Measurements from ENCODE around the gene DPCD.

The DPCD gene

DNA sequence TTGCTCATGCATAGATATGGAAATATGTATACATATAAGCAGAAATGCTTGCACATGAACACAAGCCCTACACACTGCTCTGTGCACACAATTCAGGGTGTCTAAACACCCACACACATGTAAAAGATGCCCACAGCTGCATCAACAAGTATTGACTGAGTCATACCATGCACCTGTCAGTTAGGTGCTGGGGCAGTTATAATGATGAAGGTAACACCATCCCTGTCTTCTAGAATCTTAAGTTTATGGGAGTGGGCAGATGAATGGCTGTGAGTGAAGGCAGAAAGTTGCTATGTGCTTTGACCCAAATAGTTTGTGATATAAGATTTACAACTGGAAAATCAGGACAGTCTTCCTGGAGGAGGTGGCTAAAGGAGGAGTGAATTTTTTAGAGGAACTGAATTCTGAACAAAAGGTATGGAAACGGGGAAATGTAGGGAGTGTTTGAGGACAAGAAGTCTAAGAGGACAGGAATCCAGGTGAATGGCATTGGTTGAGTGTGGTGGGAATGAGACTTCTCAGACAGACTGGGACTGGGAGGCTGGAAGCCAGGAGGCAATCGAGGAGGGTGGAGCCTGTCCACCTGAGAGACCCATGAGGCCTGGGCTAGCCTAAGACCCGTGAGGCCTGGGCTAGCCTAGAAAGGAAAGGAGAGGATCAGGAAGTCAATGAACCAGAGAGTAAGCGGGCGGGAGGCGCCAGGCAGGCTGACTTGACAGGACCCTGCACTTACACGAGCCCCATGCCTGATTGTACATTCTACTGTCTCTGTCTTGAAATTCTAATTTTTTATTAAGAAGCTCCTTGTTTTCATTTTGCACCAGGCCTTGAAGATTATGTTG is 20.7 kb upstream of the DPCD start:
- TF ChIP-seq CEBPB (IDR thresholded peaks at IDR 0.05) (no peak), RAD21 (IDR thresholded peaks at IDR 0.05; ENCODE audit: low read depth) (no peak), EP300 (IDR thresholded peaks at IDR 0.05; ENCODE audit: borderline replicate concordance) (no peak), NFIC (IDR thresholded peaks at IDR 0.05) (no peak), TCF12 (IDR thresholded peaks at IDR 0.05; ENCODE audit: low read depth) (no peak), CREB1 (IDR thresholded peaks at IDR 0.05; ENCODE audit: low read depth) (no peak), TAF1 (IDR thresholded peaks at IDR 0.05; ENCODE audit: low read depth) (no peak), YY1 (IDR thresholded peaks at IDR 0.05; ENCODE audit: low read depth) (no peak), ZBTB7A (IDR thresholded peaks at IDR 0.05; ENCODE audit: low read depth) (no peak), EGR1 (IDR thresholded peaks at IDR 0.05) (no peak), FOXM1 (IDR thresholded peaks at IDR 0.05; ENCODE audit: borderline replicate concordance, low read depth) (no peak), TEAD4 (IDR thresholded peaks at IDR 0.05) (no peak), REST (IDR thresholded peaks at IDR 0.05; ENCODE audit: low read depth) (no peak)
- TF ChIP-seq, protein P1, sequence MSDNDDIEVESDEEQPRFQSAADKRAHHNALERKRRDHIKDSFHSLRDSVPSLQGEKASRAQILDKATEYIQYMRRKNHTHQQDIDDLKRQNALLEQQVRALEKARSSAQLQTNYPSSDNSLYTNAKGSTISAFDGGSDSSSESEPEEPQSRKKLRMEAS (IDR thresholded peaks at IDR 0.05), result no peak
- TF ChIP-seq, protein P2, sequence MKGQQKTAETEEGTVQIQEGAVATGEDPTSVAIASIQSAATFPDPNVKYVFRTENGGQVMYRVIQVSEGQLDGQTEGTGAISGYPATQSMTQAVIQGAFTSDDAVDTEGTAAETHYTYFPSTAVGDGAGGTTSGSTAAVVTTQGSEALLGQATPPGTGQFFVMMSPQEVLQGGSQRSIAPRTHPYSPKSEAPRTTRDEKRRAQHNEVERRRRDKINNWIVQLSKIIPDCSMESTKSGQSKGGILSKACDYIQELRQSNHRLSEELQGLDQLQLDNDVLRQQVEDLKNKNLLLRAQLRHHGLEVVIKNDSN (IDR thresholded peaks at IDR 0.05), result no peak

DNA sequence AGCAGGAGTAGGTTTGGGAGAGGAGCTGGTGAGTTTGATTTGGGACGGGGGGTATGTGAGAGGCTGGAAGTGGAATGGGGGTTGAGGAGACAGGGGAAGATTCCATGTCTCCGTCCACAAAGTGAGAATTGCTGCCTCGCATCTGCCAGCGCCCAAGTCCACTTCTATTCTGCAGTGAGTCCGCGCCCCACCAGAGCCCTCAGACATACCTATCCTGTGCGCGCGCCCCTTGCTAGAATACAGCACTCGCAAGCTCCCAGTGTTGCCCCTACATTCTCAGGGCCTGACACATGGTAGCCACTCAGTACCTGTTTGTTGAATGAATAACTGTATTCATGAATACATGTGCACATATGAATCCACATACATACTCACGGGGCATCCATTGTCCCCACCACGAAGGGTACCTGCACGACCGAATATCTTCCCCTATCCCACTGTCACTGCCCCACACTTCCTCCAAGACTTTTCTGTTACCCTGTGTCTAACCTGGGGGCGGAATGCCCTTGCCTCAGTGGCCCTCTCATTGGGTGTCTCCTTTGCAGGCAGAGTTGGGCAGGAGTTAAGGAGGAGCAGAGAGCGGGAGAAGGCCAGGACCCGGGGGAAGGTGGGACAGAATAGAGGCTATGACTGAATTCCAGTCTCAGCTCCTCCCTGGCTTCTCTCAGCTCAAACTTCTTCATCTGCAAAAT is 19.9 kb upstream of the DPCD start:
- TF ChIP-seq FOXM1 (IDR thresholded peaks at IDR 0.05; ENCODE audit: borderline replicate concordance, low read depth), result no peak
- TF ChIP-seq NFIC (IDR thresholded peaks at IDR 0.05), result no peak
- no peak for TF ChIP-seq RAD21 (IDR thresholded peaks at IDR 0.05; ENCODE audit: low read depth)
- TF ChIP-seq CEBPB (IDR thresholded peaks at IDR 0.05), result no peak
- no peak for TF ChIP-seq REST (IDR thresholded peaks at IDR 0.05; ENCODE audit: low read depth)
- TF ChIP-seq EP300 (IDR thresholded peaks at IDR 0.05; ENCODE audit: borderline replicate concordance), result no peak
- TF ChIP-seq, protein P2 (IDR thresholded peaks at IDR 0.05), result no peak
- TF ChIP-seq ZBTB7A (IDR thresholded peaks at IDR 0.05; ENCODE audit: low read depth), result no peak
- TF ChIP-seq CREB1 (IDR thresholded peaks at IDR 0.05; ENCODE audit: low read depth), result no peak
- TF ChIP-seq, protein P1 (IDR thresholded peaks at IDR 0.05), result no peak
- no peak for TF ChIP-seq YY1 (IDR thresholded peaks at IDR 0.05; ENCODE audit: low read depth)
- TF ChIP-seq TCF12 (IDR thresholded peaks at IDR 0.05; ENCODE audit: low read depth), result no peak
- no peak for TF ChIP-seq TEAD4 (IDR thresholded peaks at IDR 0.05)
- TF ChIP-seq EGR1 (IDR thresholded peaks at IDR 0.05), result no peak
- no peak for TF ChIP-seq TAF1 (IDR thresholded peaks at IDR 0.05; ENCODE audit: low read depth)

DNA sequence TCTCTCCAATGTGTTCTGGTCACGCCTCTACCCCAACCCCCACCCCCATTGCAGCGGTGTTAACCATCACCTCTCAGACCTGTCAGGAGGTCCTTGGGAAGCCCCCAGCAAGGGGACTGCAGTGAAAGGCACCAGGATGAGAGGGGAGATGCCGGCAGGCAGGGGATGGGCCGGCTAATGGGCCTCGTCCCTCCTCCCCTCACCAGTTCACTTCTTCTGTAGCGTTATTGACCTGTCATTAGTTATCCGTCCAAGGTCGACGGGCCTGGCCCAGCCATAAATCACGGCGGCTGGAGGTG is 18.8 kb upstream of the DPCD start:
- TF ChIP-seq, protein P1 (IDR thresholded peaks at IDR 0.05), result no peak

DNA sequence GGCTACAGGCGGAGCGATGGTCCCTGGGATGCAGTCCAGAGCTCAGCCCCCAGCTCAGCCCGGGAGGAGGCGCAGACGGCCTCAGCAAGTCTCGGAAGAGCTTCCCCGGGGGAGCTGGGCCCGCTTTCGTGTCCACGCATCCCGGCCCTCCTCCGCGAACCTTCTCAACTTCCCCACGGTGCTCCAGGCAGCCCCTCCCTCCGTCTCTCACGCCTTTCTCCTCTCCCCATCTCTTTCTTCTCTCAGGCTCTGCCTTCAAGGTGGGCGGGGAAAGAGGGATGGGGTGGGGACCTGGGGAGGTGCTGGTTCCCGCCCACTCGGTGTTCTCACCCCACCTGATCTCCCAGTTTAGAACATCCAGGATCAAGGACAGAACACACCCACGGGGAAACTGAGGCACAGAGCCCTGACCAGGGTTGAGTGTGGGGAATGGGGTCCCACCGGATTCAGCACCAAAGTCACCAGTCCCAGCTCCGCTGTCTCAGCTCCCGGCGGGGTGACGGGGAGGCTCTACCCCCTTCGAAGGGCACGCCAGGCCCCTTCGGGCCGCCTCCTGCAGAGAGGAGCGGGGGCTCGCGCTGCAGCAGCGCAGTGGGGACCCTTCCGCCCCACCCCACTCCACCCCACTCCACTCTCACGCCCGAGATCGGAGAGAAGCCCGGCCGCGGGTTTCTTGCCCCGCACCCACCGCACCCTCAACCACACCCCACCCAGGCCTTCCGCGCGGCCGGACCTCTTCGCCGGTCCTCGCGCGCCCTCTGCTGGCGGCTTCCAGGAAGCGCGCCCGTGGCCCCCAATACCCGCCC is 18.3 kb upstream of the DPCD start:
- TF ChIP-seq, protein P1 (IDR thresholded peaks at IDR 0.05), result peak; percentile 56; the same call in 1 of the 2 replicates
- TF ChIP-seq RAD21 (IDR thresholded peaks at IDR 0.05; ENCODE audit: low read depth), result peak; percentile 89
- TF ChIP-seq, protein P2 (IDR thresholded peaks at IDR 0.05), result peak; percentile 31; the same call in 1 of the 2 replicates
- peak; percentile 37; the same call in 1 of the 2 replicates for TF ChIP-seq FOXM1 (IDR thresholded peaks at IDR 0.05; ENCODE audit: borderline replicate concordance, low read depth)
- TF ChIP-seq ZBTB7A (IDR thresholded peaks at IDR 0.05; ENCODE audit: low read depth), result peak; percentile 68; the same call in 1 of the 2 replicates
- no peak for TF ChIP-seq CREB1 (IDR thresholded peaks at IDR 0.05; ENCODE audit: low read depth)
- peak; percentile 18; the same call in 1 of the 2 replicates for TF ChIP-seq TEAD4 (IDR thresholded peaks at IDR 0.05)
- no peak; the same call in 1 of the 2 replicates for TF ChIP-seq YY1 (IDR thresholded peaks at IDR 0.05; ENCODE audit: low read depth)

Measured in Ishikawa (cell line).